IPS-15b (cell line): Measurements from ENCODE around the gene SLC12A7.

Experiments
- H3K27me3 ChIP-seq: one replicate; pipeline ENCODE4 v1.6.1; 2013; ENCODE audit warnings: low read length; ENCODE audit not compliant: control insufficient read depth, insufficient read depth
- H3K36me3 ChIP-seq: one replicate; pipeline ENCODE4 v1.6.1; 2013; ENCODE audit warnings: low read length; ENCODE audit not compliant: control insufficient read depth, insufficient read depth
- H3K4me1 ChIP-seq: one replicate; pipeline ENCODE4 v1.6.1; 2013; ENCODE audit warnings: mild to moderate bottlenecking, low read length; ENCODE audit not compliant: control insufficient read depth, insufficient read depth
- H3K4me3 ChIP-seq: one replicate; pipeline ENCODE4 v1.5.1; 2013; ENCODE audit warnings: low read depth, low read length
- H3K9ac ChIP-seq: one replicate; pipeline ENCODE4 v1.6.1; 2013; ENCODE audit warnings: low read depth, mild to moderate bottlenecking, low read length
- H3K9me3 ChIP-seq: one replicate; pipeline ENCODE4 v1.6.1; 2013; ENCODE audit warnings: mild to moderate bottlenecking, low read length; ENCODE audit not compliant: control insufficient read depth, insufficient read depth

The SLC12A7 gene

DNA sequence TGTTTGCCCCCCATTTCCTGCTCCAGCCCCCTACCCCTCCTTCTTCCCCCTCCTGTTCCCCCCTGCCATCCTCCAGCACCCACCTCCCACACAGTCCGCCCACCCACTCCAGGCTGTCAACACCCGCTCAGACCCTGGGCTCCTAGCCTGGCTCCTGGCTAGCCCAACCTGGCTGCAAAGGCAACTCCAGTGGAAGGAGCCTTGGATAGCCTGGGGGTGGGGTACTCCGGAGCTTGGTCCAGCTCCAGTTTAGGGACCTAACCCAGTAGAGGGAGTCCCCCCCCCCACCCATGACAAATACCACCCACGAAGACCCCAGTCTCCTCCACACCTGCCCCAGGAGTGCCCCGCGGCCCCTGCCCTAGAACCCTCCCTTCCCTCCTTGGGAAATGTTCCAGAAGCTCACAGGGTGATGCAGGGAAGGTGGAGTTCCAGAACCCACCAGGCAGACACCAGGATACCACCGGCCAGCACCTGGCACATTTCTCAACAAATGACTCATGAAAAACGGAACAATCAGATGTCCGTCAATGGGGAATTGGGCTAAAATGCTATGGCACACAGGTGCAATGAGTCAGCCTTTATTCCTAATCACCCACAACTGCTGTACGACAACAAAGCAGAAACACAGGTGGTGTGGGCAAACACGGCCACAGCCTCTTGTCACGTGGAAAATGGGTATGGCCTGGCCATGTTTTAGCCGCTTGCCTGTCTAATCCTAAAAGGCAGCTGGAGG lies 901 bp upstream of the SLC12A7 start:
- H3K9ac ChIP-seq = no peak overlapping the region
- peaks cover 3% of the 10 kb centered on the region for H3K36me3 ChIP-seq
- no peak overlapping the region for H3K4me3 ChIP-seq
- H3K27me3 ChIP-seq = no peaks in the 10 kb centered on the region
- H3K4me1 ChIP-seq = peaks cover 6% of the 10 kb centered on the region
- H3K9me3 ChIP-seq = no peaks in the 10 kb centered on the region

DNA sequence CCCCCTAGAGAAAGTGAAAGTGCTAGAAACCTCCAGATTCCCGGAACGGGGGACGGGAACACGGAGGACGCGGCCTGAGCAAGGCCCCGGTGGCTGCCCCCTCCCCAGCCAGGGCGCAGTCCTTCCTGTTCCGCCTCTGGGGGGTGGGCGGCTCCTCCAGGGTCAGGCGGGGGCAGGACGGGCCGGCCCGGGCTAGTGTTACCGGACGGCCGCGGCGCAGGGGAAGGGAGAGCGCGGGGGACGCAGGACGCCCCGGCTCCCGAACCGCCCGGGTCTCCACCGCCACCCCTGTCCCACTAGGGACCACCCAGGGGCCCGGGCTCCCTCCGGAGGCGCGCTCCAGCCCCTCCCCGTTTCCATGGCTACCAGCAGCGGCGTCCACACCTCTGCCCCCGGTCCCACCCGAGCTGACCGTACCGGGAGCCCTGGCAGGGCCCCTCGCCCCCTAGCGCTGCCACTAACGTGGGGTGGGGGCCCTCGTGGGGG lies 579 bp downstream of the SLC12A7 start:
- Histone ChIP-seq H3K4me1 (peaks cover 11% of the 10 kb centered on the region), H3K9me3 (no peaks in the 10 kb centered on the region), H3K4me3 (peak overlapping the region; percentile 49), H3K27me3 (no peaks in the 10 kb centered on the region), H3K36me3 (peaks cover 4% of the 10 kb centered on the region), H3K9ac (peak overlapping the region; percentile 73)

- H3K9me3 ChIP-seq = no peaks in the 10 kb centered on the region
- peaks cover 4% of the 10 kb centered on the region for H3K36me3 ChIP-seq
- H3K4me3 ChIP-seq = peak overlapping the region; percentile 49
- peaks cover 11% of the 10 kb centered on the region for H3K4me1 ChIP-seq
- no peaks in the 10 kb centered on the region for H3K27me3 ChIP-seq
- peak overlapping the region; percentile 73 for H3K9ac ChIP-seq
Observed at GRCh38 chr5:1110307-1111240, 1.3 kb downstream of the SLC12A7 start.

GRCh38 chr5:1109542-1110306 lies 2.1 kb downstream of the SLC12A7 start:
- Histone ChIP-seq H3K9me3 (no peaks in the 10 kb centered on the region), H3K4me1 (peaks cover 11% of the 10 kb centered on the region), H3K9ac (no peak overlapping the region), H3K36me3 (peaks cover 6% of the 10 kb centered on the region), H3K4me3 (no peak overlapping the region), H3K27me3 (no peaks in the 10 kb centered on the region)

- Histone ChIP-seq H3K4me3 (no peak overlapping the region), H3K4me1 (peaks cover 11% of the 10 kb centered on the region), H3K36me3 (peaks cover 6% of the 10 kb centered on the region), H3K9ac (no peak overlapping the region), H3K9me3 (no peaks in the 10 kb centered on the region), H3K27me3 (no peaks in the 10 kb centered on the region)
Observed at GRCh38 chr5:1108865-1109174, 3.0 kb downstream of the SLC12A7 start.

GRCh38 chr5:1108023-1108864 lies 3.6 kb downstream of the SLC12A7 start:
- H3K9me3 ChIP-seq = no peaks in the 10 kb centered on the region
- H3K4me1 ChIP-seq = peaks cover 11% of the 10 kb centered on the region
- H3K36me3 ChIP-seq = peaks cover 6% of the 10 kb centered on the region
- H3K27me3 ChIP-seq = no peaks in the 10 kb centered on the region
- H3K9ac ChIP-seq = no peak overlapping the region
- no peak overlapping the region for H3K4me3 ChIP-seq

GRCh38 chr5:1107167-1108022 lies 4.5 kb downstream of the SLC12A7 start:
- Histone ChIP-seq H3K9me3 (no peaks in the 10 kb centered on the region), H3K4me1 (peaks cover 11% of the 10 kb centered on the region), H3K4me3 (no peak overlapping the region), H3K27me3 (no peaks in the 10 kb centered on the region), H3K9ac (peak overlapping the region; percentile 37), H3K36me3 (peaks cover 6% of the 10 kb centered on the region)

GRCh38 chr5:1106385-1107166 lies 5.3 kb downstream of the SLC12A7 start:
- H3K4me3 ChIP-seq = no peak overlapping the region
- no peaks in the 10 kb centered on the region for H3K27me3 ChIP-seq
- no peaks in the 10 kb centered on the region for H3K9me3 ChIP-seq
- peak overlapping the region; percentile 55 for H3K9ac ChIP-seq
- peaks cover 11% of the 10 kb centered on the region for H3K4me1 ChIP-seq
- H3K36me3 ChIP-seq = peaks cover 6% of the 10 kb centered on the region

- Histone ChIP-seq H3K27me3 (no peaks in the 10 kb centered on the region), H3K9me3 (no peaks in the 10 kb centered on the region), H3K4me1 (peaks cover 8% of the 10 kb centered on the region), H3K4me3 (no peak overlapping the region), H3K9ac (peak overlapping the region; percentile 24), H3K36me3 (peaks cover 6% of the 10 kb centered on the region)
Observed at GRCh38 chr5:1105350-1106265, 6.3 kb downstream of the SLC12A7 start.
